ENCODE results near the gene EIF4G3.

The EIF4G3 gene

DNA sequence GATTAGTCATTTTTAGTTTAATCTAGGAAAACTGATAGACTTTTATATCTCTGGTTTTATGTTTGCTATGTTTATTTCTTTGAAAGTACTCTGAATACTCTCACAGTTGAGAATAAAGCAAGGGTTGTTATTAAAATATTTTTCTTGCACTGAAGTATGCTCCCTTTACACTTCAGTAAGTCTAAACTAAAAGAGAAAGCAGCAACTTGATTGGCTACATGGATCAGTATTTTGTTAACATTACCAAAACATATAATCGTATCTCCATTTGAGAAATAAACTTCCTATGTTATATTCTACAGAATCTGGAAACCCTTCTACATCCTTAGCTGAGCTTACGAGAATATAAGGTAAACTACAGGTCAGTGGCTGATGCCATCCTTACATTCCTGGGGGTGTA, 240.1 kb downstream of the EIF4G3 start:
- H3K27ac ChIP-seq = no peak overlapping the region
- TF ChIP-seq, protein P1, sequence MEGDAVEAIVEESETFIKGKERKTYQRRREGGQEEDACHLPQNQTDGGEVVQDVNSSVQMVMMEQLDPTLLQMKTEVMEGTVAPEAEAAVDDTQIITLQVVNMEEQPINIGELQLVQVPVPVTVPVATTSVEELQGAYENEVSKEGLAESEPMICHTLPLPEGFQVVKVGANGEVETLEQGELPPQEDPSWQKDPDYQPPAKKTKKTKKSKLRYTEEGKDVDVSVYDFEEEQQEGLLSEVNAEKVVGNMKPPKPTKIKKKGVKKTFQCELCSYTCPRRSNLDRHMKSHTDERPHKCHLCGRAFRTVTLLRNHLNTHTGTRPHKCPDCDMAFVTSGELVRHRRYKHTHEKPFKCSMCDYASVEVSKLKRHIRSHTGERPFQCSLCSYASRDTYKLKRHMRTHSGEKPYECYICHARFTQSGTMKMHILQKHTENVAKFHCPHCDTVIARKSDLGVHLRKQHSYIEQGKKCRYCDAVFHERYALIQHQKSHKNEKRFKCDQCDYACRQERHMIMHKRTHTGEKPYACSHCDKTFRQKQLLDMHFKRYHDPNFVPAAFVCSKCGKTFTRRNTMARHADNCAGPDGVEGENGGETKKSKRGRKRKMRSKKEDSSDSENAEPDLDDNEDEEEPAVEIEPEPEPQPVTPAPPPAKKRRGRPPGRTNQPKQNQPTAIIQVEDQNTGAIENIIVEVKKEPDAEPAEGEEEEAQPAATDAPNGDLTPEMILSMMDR (IDR thresholded peaks at IDR 0.05) = no peak
- no peak overlapping the region for H3K4me3 ChIP-seq
- DNase-seq (ENCODE audit: low spot score) = no peak

DNA sequence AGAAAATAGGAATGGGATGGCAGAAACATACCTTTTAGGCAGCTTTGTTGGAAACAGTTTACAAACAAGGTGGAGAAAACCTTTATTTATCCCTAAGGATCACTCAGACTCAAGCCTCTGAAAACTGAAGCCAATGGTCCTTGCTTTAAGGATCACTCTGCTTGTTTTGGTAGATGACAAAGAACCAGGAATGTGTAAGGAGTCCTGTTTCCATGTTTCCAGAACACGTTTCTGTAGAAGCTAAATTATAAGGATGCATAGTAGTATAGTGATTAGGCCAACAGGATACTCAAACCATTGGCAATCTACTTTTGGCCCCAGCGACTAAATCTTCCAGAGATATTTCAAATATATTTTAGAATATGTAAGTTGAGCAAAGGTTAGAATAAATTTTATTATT, 240.5 kb downstream of the EIF4G3 start:
- no peak for DNase-seq (ENCODE audit: low spot score)
- TF ChIP-seq, protein P1 (IDR thresholded peaks at IDR 0.05) = no peak
- no peak overlapping the region for H3K4me3 ChIP-seq
- H3K27ac ChIP-seq = no peak overlapping the region

DNA sequence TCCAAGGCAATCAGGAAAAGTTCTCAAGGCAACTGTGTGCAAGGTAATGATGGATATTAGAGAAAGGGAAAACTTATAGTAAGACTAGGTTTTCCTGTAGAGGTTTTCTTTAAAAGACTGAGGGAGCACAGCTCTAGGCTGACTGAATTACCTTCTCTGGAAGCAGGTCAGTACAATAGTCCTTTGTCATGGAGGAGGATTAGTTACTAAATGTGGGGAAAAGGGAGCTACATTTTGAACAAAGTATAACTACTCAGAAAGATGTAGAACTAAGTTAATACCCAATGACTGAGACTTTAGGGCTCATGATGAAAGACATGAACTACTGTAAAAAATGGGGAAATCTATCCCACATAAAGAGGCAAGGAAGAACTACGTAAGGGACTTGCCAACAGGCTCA, 241.0 kb downstream of the EIF4G3 start:
- no peak overlapping the region for H3K4me3 ChIP-seq
- TF ChIP-seq, protein P1 (IDR thresholded peaks at IDR 0.05) = no peak
- H3K27ac ChIP-seq = no peak overlapping the region
- no peak for DNase-seq (ENCODE audit: low spot score)

DNA sequence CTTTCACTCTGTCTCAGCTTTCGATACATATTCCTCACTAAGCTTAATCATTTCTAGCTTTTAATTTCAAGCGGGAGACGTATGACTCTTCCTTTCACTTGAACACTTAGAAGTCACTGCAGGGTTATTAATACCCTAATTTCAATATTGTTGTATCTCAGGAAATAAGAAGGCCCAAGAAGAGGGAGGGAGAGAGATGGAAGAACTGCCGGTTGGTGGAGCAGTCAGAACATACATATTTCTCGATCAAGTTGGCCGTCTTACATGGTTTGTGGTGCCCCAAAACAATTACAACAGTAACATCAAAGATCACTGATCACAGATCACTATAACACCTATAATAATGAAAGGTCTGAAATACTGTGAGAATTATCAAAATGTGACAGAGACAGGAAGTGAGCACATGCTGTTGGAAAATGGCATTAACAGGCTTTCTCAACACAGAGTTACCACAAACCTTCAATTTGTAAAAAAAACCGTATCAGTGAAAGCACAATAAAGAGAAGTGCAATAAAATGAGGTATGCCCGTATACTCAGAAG, 244.2 kb downstream of the EIF4G3 start:
- H3K27ac ChIP-seq = no peak overlapping the region

DNA sequence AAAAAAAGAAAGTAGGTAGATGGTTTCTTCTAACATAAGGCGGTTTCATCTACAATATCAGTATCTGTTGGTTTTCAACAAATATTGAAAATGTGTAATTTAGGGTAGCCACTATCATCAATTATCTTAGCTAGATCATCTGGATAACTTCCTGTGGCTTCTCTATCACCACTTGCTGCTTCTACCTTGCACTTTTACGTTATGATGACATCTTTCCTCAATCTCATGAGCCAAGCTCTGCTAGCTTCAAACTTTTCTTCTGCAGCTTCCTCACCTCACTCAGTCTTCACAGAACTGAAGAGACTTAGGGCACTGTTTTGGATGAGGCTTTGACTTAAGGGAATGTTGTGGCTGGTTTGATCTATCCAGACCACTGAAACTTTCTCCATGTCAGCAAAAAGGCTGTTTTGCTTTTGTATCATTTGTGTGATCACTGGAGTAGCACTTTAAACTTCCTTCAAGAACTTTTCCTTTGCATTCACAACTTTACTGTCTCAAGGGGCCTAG, 244.7 kb downstream of the EIF4G3 start:
- DNase-seq (ENCODE audit: low spot score) = no peak
- no peak overlapping the region for H3K4me3 ChIP-seq
- H3K27ac ChIP-seq = no peak overlapping the region
- TF ChIP-seq, protein P1 (IDR thresholded peaks at IDR 0.05) = no peak

More for the DNA sequence above, 244.2 kb downstream of the EIF4G3 start:
- TF ChIP-seq, protein P1 (IDR thresholded peaks at IDR 0.05) = no peak
- DNase-seq (ENCODE audit: low spot score) = no peak
- no peak overlapping the region for H3K4me3 ChIP-seq

DNA sequence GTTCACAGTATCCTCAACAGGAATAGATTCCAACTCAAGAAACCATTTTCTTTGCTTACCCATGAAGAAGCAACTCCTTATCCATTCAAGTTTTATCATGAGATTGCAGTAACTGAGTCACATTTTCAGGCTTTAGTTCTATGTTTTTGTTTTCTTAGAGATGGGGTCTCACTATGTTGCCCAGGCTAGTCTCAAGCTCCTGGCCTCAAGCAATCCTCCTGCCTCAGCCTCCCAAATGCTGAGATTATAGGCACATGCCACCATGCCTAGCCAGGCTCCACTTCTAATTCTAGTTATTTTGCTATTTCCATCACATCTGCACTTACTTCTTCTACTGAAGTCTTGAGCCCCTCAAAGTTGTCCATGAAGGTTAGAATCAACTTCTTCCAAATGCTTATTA, 246.3 kb downstream of the EIF4G3 start:
- DNase-seq (ENCODE audit: low spot score) = no peak
- TF ChIP-seq, protein P1 (IDR thresholded peaks at IDR 0.05) = no peak
- Histone ChIP-seq H3K4me3 (no peak overlapping the region), H3K27ac (no peak overlapping the region)

DNA sequence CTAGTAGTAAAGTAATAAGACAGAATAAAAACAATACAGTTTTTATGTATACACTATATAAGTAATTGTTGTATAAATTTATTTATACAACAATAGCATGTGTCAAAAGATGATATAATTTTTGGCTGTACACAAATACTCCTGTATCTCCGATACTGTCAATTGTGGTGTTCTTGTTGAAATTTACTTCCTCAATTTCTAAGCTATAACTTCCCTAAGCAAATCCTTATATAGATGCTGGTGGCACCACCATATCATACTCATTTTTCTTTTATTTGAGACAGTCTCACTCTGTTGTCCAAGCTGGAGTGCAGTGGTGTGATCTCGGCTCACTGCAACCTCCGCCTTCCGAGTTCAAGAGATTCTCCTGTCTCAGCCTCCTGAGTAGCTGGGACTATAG, 248.6 kb downstream of the EIF4G3 start:
- DNase-seq (ENCODE audit: low spot score) = no peak
- Histone ChIP-seq H3K27ac (no peak overlapping the region), H3K4me3 (no peak overlapping the region)
- TF ChIP-seq, protein P1 (IDR thresholded peaks at IDR 0.05) = no peak
